Gastrocnemius medialis (tissue), 4 donors: Measurements from ENCODE around the gene ACVR2A. TPM values are rescaled to one million over a fixed set of nuclear protein-coding genes. Genes with fewer than 3 reads are reported as not detected.

Experiments
- ATAC-seq, 2 donors: fragments of 150-250 bp; one replicate each; pipeline ENCODE4 v1.9.1; 2016
- DNase-seq, 2 donors: peaks; one replicate each; pipeline ENCODE4 v3.0.0-alpha.2; 2019
- H3K27ac ChIP-seq, 4 donors: fragments of 200-600 bp; sonication (generic); 1 replicate in 1 of 4; 2 replicates in 3 of 4; pipeline ENCODE4 v1.5.1; 2016 to 2018; ENCODE audit warnings: mild to moderate bottlenecking in 2 of 4, moderate library complexity in 1 of 4
- H3K27me3 ChIP-seq, 3 donors: fragments of 200-600 bp; sonication (generic) in 2 of 3; 1 replicate in 1 of 3; 2 replicates in 2 of 3; pipeline versions ENCODE4 v1.5.1 to v1.6.0; 2016 to 2019; ENCODE audit warnings: mild to moderate bottlenecking in 1 of 3, moderate library complexity in 1 of 3
- H3K36me3 ChIP-seq, 2 donors: fragments of 200-600 bp; sonication (generic) in 1 of 2; one replicate each; pipeline ENCODE4 v1.5.1; 2017 to 2018
- H3K4me1 ChIP-seq, 2 donors: fragments of 200-600 bp; sonication (generic) in 1 of 2; one replicate each; pipeline ENCODE4 v1.5.1; 2016 to 2017; ENCODE audit warnings: mild to moderate bottlenecking in 2 of 2
- H3K4me3 ChIP-seq, 4 donors: fragments of 200-600 bp; sonication (generic) in 3 of 4; 1 replicate in 1 of 4; 2 replicates in 3 of 4; pipeline ENCODE4 v1.5.1; 2016 to 2019; ENCODE audit warnings: mild to moderate bottlenecking in 2 of 4
- H3K9me3 ChIP-seq, 3 donors: fragments of 200-600 bp; sonication (generic) in 2 of 3; 1 replicate in 1 of 3; 2 replicates in 2 of 3; pipeline ENCODE4 v1.5.1; 2016 to 2019
- CTCF ChIP-seq, 5 experiments: fragments of 450-650 bp in 3 of 5; fragments of 200-600 bp in 2 of 5; sonication (generic) in 2 of 5; IDR thresholded peaks in 4 of 5; conservative IDR thresholded peaks in 1 of 5; 1 replicate in 4 of 5; 2 replicates in 1 of 5; pipeline ENCODE4 v1.5.1; 2016 to 2019; ENCODE audit warnings: antibody characterized with exemption in 5 of 5, mild to moderate bottlenecking in 3 of 5, moderate library complexity in 3 of 5
- POLR2A ChIP-seq, 2 donors: fragments of 450-650 bp; IDR thresholded peaks; one replicate each; pipeline ENCODE4 v1.6.1; 2017; ENCODE audit warnings: antibody characterized with exemption in 2 of 2, mild to moderate bottlenecking in 2 of 2, moderate library complexity in 2 of 2
- in situ Hi-C, 4 donors: fragments of 200-750 bp; cut with MboI; loops; one replicate each; pipeline versions ENCODE4 v1.15.0 to v1.8.0; 2017; ENCODE audit warnings: low sequenced_read_pairs in 4 of 4
- intact Hi-C: fragments of 100-400 bp; cut with DNase I; formaldehyde crosslinking; loops from one replicate; pipeline ENCODE4 v1.15.1; 2023; ENCODE audit warnings: low total_unique reads
- total RNA-seq, 4 donors: library from RNA; depleted of rRNA; stranded (reverse); fragments of >200 nt; gene quantifications; one replicate each; pipeline versions ENCODE4 v1.1.0 to v1.2.3, GENCODE V29; 2016

Gene ACVR2A
- total RNA-seq, 4 donors from 2014 or later, result 6.6 to 10.6 (median 7.5) TPM

DNA sequence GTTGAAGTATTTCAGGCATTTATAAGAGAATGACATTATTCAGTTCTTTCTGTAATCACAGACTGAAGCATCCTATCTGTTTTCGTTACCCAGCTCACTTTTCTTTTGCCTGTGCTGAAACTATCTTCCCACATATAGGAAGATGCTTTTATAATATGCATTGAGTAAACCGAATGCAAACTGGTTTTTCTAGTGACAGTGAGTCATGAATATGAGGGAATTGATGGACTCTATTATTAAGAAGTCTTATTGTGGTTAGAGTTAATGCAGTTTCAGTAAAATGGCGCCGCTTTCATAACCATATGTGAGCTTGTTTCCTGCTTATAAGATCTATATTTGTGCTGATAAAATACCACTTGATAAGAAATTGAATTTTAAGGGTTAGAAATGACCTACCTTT, 59.2 kb downstream of the ACVR2A start:
- intact Hi-C loops, result no loop called here
- H3K9me3 ChIP-seq, result no peaks in the 10 kb centered on the region
- H3K36me3 ChIP-seq, result no peaks in the 10 kb centered on the region
- TF ChIP-seq CTCF (IDR thresholded peaks at IDR 0.05 in 4 of 5, conservative IDR thresholded peaks at IDR 0.05 in 1 of 5) (no peak), POLR2A (IDR thresholded peaks at IDR 0.05) (no peak)
- H3K4me3 ChIP-seq, result no peak overlapping the region
- DNase-seq, result no peak
- peaks cover 10 to 21% of the 10 kb centered on the region in 2 donors for H3K4me1 ChIP-seq
- no peaks in the 10 kb centered on the region for H3K27me3 ChIP-seq
- in situ Hi-C loops, result loop anchor here in 3 of 4 donors (10.0 to 25.0 kb wide), 4 partner anchors 367 to 1167 kb away; no protein-coding TSS in a partner anchor
- no peak for ATAC-seq
- H3K27ac ChIP-seq, result no peak overlapping the region

DNA sequence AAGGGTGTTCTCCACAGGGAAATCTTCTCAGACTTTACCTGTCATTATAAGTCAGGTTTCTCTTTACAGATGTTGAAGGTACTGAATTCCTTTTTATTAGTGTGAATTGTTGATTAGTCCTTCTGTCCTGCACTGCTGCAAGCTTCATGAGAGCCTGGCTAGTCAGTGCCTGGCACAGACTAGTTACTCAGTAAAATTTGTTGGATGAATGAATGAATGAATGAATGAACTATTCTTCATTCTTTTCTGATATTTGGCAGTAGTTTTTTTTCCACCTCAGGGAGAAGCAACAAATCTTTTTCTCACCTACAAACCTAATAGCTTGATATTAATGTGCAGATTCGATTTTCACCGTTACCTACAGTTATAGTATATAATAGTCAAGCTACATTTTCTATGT, 64.3 kb downstream of the ACVR2A start:
- H3K9me3 ChIP-seq, result no peaks in the 10 kb centered on the region
- peaks cover 7 to 27% of the 10 kb centered on the region in 2 donors for H3K4me1 ChIP-seq
- H3K27me3 ChIP-seq, result no peaks in the 10 kb centered on the region
- TF ChIP-seq CTCF (IDR thresholded peaks at IDR 0.05 in 4 of 5, conservative IDR thresholded peaks at IDR 0.05 in 1 of 5) (no peak), POLR2A (IDR thresholded peaks at IDR 0.05) (no peak)
- H3K4me3 ChIP-seq, result no peak overlapping the region
- no peak for DNase-seq
- in situ Hi-C loops, result loop anchor here (5.0 to 25.0 kb wide), 5 partner anchors 372 to 1172 kb away; no protein-coding TSS in a partner anchor
- ATAC-seq, result no peak
- no peaks in the 10 kb centered on the region for H3K36me3 ChIP-seq
- no peak overlapping the region for H3K27ac ChIP-seq
- intact Hi-C loops, result loop anchor here (5.0 kb wide), 1 partner anchor 62 kb away; the partner anchor contains the start of gene ACVR2A

DNA sequence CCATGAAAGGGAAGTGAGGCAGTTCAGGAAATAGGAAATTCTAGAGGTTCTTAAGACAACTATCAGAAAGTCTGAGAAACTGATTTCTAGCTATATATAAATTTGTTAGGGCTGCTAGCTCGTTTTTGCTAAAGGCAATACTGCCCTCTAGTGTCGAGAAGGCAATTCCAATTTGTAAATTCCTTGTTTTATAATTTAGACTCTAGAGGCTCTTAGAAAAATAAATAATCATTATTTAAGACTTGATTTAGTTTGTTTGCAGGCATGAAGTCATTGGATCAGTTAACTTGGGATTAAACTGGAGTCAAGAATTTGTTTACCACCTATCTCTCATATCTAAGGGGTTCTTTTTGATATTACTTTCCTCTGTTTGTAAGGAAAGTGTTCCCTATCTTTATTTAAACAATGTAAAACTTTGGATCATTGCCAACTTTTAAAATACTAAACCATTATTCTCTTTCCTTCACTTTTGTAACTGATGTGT, 66.2 kb downstream of the ACVR2A start:
- TF ChIP-seq POLR2A (IDR thresholded peaks at IDR 0.05) (no peak), CTCF (IDR thresholded peaks at IDR 0.05 in 4 of 5, conservative IDR thresholded peaks at IDR 0.05 in 1 of 5) (peak; percentile 68 to 89 (median 84))
- ATAC-seq, result peak; percentile 33 to 61
- in situ Hi-C loops (loop anchor here (10.0 to 25.0 kb wide), 6 partner anchors 374 to 1174 kb away; no protein-coding TSS in a partner anchor), intact Hi-C loops (loop anchor here (2.0 to 10.0 kb wide), 5 partner anchors 556 to 1176 kb away; no protein-coding TSS in a partner anchor)
- Histone ChIP-seq H3K4me3 (no peak overlapping the region), H3K9me3 (no peaks in the 10 kb centered on the region), H3K27me3 (no peaks in the 10 kb centered on the region), H3K27ac (no peak overlapping the region), H3K36me3 (no peaks in the 10 kb centered on the region), H3K4me1 (peaks cover 7 to 23% of the 10 kb centered on the region in 2 donors)
- DNase-seq, result no peak

DNA sequence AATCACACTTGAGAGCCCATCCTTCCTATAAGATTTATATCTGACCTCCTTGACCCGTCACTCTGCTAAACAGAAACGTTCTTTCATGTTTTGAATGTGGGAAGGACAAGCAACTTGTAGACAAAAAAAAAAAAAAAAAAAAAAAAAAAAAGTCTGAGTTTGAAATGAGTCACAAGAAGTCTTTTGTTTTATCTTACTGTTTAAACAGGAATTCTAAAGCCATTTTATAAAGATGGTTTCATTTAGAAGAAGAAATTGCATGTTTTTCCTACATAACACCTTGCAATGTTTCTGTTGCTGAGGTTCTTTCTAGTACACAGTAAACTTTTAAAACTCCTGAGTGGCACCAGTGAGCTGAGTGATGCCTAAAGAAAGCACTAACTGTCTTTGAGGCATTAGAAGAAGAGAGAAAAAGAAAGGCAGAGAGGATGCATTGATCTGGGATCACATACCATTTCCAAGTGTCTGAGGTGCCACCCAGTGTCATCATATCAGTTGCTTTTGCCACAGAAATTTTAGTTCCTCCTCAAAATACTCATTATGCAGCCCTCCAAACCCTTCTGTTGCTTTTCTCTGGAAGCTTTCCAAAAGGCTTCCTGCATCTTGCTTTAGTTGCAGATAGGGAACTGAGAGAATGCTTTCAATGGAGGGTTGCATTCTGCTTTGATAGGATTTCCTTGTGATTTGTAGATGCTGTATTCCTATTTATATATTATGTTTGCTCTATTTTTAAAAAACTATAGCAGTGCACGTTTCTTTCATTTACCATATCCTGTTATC, 69.1 kb downstream of the ACVR2A start:
- TF ChIP-seq POLR2A (IDR thresholded peaks at IDR 0.05) (no peak), CTCF (IDR thresholded peaks at IDR 0.05 in 4 of 5, conservative IDR thresholded peaks at IDR 0.05 in 1 of 5) (no peak)
- ATAC-seq (no peak), DNase-seq (no peak)
- Histone ChIP-seq H3K27me3 (no peaks in the 10 kb centered on the region), H3K4me1 (peaks cover 7 to 23% of the 10 kb centered on the region in 2 donors), H3K27ac (no peak overlapping the region), H3K4me3 (no peak overlapping the region), H3K36me3 (peaks cover 4 to 9% of the 10 kb centered on the region in 2 donors), H3K9me3 (no peaks in the 10 kb centered on the region)
- intact Hi-C loops, result loop anchor here (10.0 kb wide), 2 partner anchors 559 to 989 kb away; no protein-coding TSS in a partner anchor
- in situ Hi-C loops, result loop anchor here (10.0 to 25.0 kb wide), 6 partner anchors 377 to 1177 kb away; no protein-coding TSS in a partner anchor
